ENCODE data around the gene CSRP1.

- TF ChIP-seq FIP1L1 (IDR thresholded peaks at IDR 0.05; ENCODE audit: borderline replicate concordance, insufficient read depth, low read depth, low read length): no peak
- no peak for TF ChIP-seq ATF2 (CRISPR knock-in tag; IDR thresholded peaks at IDR 0.05)
- no peak for TF ChIP-seq ZNF790 (CRISPR knock-in tag; IDR thresholded peaks at IDR 0.05; ENCODE audit: borderline replicate concordance)
- TF ChIP-seq POLR2A (IDR thresholded peaks at IDR 0.05; ENCODE audit: insufficient read depth in 1 of 2, low read depth in 2 of 2, low read length in 2 of 2): no peak
- no peak for TF ChIP-seq PRDM15 (CRISPR knock-in tag; IDR thresholded peaks at IDR 0.05)
- TF ChIP-seq CTCF (CRISPR knock-in tag; IDR thresholded peaks at IDR 0.05): no peak
- TF ChIP-seq FOSL2 (CRISPR knock-in tag; IDR thresholded peaks at IDR 0.05): no peak
- no peak for TF ChIP-seq SMC3 (IDR thresholded peaks at IDR 0.05; ENCODE audit: low read length)
- no peak for TF ChIP-seq ATF3 (CRISPR knock-in tag; IDR thresholded peaks at IDR 0.05)
- TF ChIP-seq KLF13 (CRISPR knock-in tag; IDR thresholded peaks at IDR 0.05): no peak
Observed at GRCh38 chr1:201486187-201486586, 20.7 kb downstream of the CSRP1 start.
